DMS114 treated with DMSO at 0.1 percent for 48 hours (cell line): Measurements from ENCODE around the gene DNAJB11.
"Not testable (repeated sequence)": the region's sequence is repeated elsewhere in the genome, so short reads cannot be mapped to it uniquely, and the experiment has no call there.

Experiments used
- DNase-seq: peaks from one replicate; lab custom pipeline; 2025; ENCODE audit not compliant: unreplicated experiment; lab: John Stamatoyannopoulos, UW

DNAJB11 gene

GRCh38 chr3:186570096-186570940 is at the start of gene DNAJB11:
Gene DNAJB11 (plus strand): TSS chr3:186570720. CDS start chr3:186570898, 178 bp downstream.
- DNase-seq: peak; percentile 98

GRCh38 chr3:186520957-186521842 is 49.3 kb upstream of the DNAJB11 start:
- no peak for DNase-seq

- DNase-seq: no peak
Measured at GRCh38 chr3:186523022-186523421, 47.5 kb upstream of the DNAJB11 start.

GRCh38 chr3:186523434-186523833 is 47.1 kb upstream of the DNAJB11 start:
- DNase-seq: no peak

- no peak for DNase-seq
Measured at GRCh38 chr3:186524616-186525015, 45.9 kb upstream of the DNAJB11 start.

GRCh38 chr3:186525369-186526255 is 44.9 kb upstream of the DNAJB11 start:
- no peak for DNase-seq

- DNase-seq: no peak
Measured at GRCh38 chr3:186526256-186526606, 44.3 kb upstream of the DNAJB11 start.

GRCh38 chr3:186529201-186529999 is 41.1 kb upstream of the DNAJB11 start:
- DNase-seq: no peak

- no peak for DNase-seq
Measured at GRCh38 chr3:186530415-186530814, 40.1 kb upstream of the DNAJB11 start.

- DNase-seq: not testable (repeated sequence)
Measured at GRCh38 chr3:186531694-186532093, 38.8 kb upstream of the DNAJB11 start.

- no peak for DNase-seq
Measured at GRCh38 chr3:186532598-186533072, 37.9 kb upstream of the DNAJB11 start.

- no peak for DNase-seq
Measured at GRCh38 chr3:186534113-186534669, 36.3 kb upstream of the DNAJB11 start.

GRCh38 chr3:186536883-186537844 is 33.4 kb upstream of the DNAJB11 start:
- no peak for DNase-seq

- no peak for DNase-seq
Measured at GRCh38 chr3:186538779-186539178, 31.7 kb upstream of the DNAJB11 start.

GRCh38 chr3:186540221-186540834 is 30.2 kb upstream of the DNAJB11 start:
- DNase-seq: peak; percentile 33

- DNase-seq: no peak
Measured at GRCh38 chr3:186540835-186541226, 29.7 kb upstream of the DNAJB11 start.

- DNase-seq: no peak
Measured at GRCh38 chr3:186544281-186544680, 26.2 kb upstream of the DNAJB11 start, which contains the start of gene CRYGS. Gene CRYGS (minus strand): TSS chr3:186544380. CDS start chr3:186544326, 54 bp downstream.

- no peak for DNase-seq
Measured at GRCh38 chr3:186549497-186549896, 21.0 kb upstream of the DNAJB11 start.
